GM12878 (cell line): ENCODE measurements around the gene C1orf52. TPM values are rescaled to one million over a fixed set of nuclear protein-coding genes. Genes with fewer than 3 reads are reported as not detected.

Source experiments
- ASH2L ChIP-seq: fragments of 300-600, 200-600 bp; sonication (generic); IDR thresholded peaks from 2 replicates; pipeline ENCODE4 v1.6.1; 2017; ENCODE audit warnings: low read depth, mild to moderate bottlenecking, borderline replicate concordance
- BHLHE40 ChIP-seq, 2 experiments: fragments of 450-650 bp in 1 of 2; IDR thresholded peaks; 2 replicates each; pipeline ENCODE4 v1.6.1; 2011 to 2017; ENCODE audit warnings: low read depth in 2 of 2, borderline replicate concordance in 1 of 2, improper control_type of control experiment in 1 of 2, low read length in 1 of 2, mild to moderate bottlenecking in 1 of 2
- CHD1 ChIP-seq: IDR thresholded peaks from 2 replicates; pipeline ENCODE4 v1.6.1; 2012; ENCODE audit warnings: low read depth, low read length, improper control_type of control experiment
- EP300 ChIP-seq, 2 experiments: fragments of 150-350 bp in 1 of 2; IDR thresholded peaks; 2 replicates each; pipeline ENCODE4 v1.6.1; 2011 to 2012; ENCODE audit warnings: low read depth in 2 of 2, low read length in 2 of 2, borderline replicate concordance in 1 of 2, improper control_type of control experiment in 1 of 2, inconsistent platforms in 1 of 2; ENCODE audit not compliant: control insufficient read depth in 1 of 2
- HCFC1 ChIP-seq: fragments of 150-350 bp; IDR thresholded peaks from 2 replicates; pipeline ENCODE4 v1.6.1; 2014; ENCODE audit warnings: low read length
- MTA2 ChIP-seq: fragments of 450-650 bp; IDR thresholded peaks from 2 replicates; pipeline ENCODE4 v1.6.1; 2016; ENCODE audit warnings: low read depth, mild to moderate bottlenecking, moderate library complexity
- NR2C1 ChIP-seq: fragments of 450-650 bp; IDR thresholded peaks from 2 replicates; pipeline ENCODE4 v1.6.1; 2017; ENCODE audit warnings: antibody characterized with exemption, mild to moderate bottlenecking, moderate library complexity
- POU2F2 ChIP-seq: IDR thresholded peaks from 3 replicates; pipeline ENCODE4 v1.6.1; 2011; ENCODE audit warnings: low read depth, mild to moderate bottlenecking, low read length, borderline replicate concordance
- RAD51 ChIP-seq: fragments of 450-650 bp; IDR thresholded peaks from 2 replicates; pipeline ENCODE4 v1.6.1; 2016; ENCODE audit warnings: moderate library complexity, mild to moderate bottlenecking, inconsistent platforms
- SMAD5 ChIP-seq: IDR thresholded peaks from 2 replicates; pipeline ENCODE4 v1.6.1; 2016; ENCODE audit warnings: antibody characterized with exemption, low read depth
- ZNF207 ChIP-seq: fragments of 450-650 bp; IDR thresholded peaks from 2 replicates; pipeline ENCODE4 v1.6.1; 2014; ENCODE audit warnings: antibody characterized with exemption, mild to moderate bottlenecking, borderline replicate concordance
- polyA plus RNA-seq, 11 experiments: library from polyadenylated mRNA; depleted of rRNA in 4 of 11; unstranded in 6 of 11; stranded (reverse) in 5 of 11; fragments of >200 nt; fragmentation: Nextera tagmentation in 4 of 11; fragmentation: Illumina TruSeq in 1 of 11; extraction: Ambion mirVana in 4 of 11; extraction: Trizol in 1 of 11; gene quantifications; 1 replicate in 1 of 11; 2 replicates in 10 of 11; pipeline versions ENCODE4 v1.2.1 to v1.2.3, GENCODE V29; 2011 to 2016; ENCODE audit warnings: inconsistent platforms in 2 of 11, missing spikeins in 2 of 11, low read depth in 1 of 11
- total RNA-seq, 4 experiments: library from RNA; depleted of rRNA in 3 of 4; stranded (reverse); fragments of >200 nt in 3 of 4; fragmentation: Illumina TruSeq in 1 of 4; extraction: Trizol in 1 of 4; gene quantifications; 2 replicates each; pipeline versions ENCODE4 v1.2.1 to v1.2.3, GENCODE V29; 2013 to 2021
- TF ChIP-seq, protein P1 (sequence below): fragments of 450-650 bp; IDR thresholded peaks from 2 replicates; pipeline ENCODE4 v1.6.1; 2018; ENCODE audit warnings: mild to moderate bottlenecking, low read depth, moderate library complexity; ENCODE audit not compliant: partially characterized antibody
- TF ChIP-seq, protein P2 (sequence below): IDR thresholded peaks from 2 replicates; pipeline ENCODE4 v1.6.1; 2011; ENCODE audit warnings: borderline replicate concordance, low read depth, mild to moderate bottlenecking, moderate library complexity, mixed read lengths, low read length; ENCODE audit not compliant: insufficient read depth; ENCODE audit errors: extremely low read length
- TF ChIP-seq, protein P3 (sequence below): fragments of 450-650 bp; formaldehyde crosslinking; IDR thresholded peaks from 2 replicates; pipeline ENCODE4 v1.5.0; 2022; ENCODE audit warnings: mild to moderate bottlenecking, missing genetic modification characterization
- TF ChIP-seq, protein P4 (sequence below): IDR thresholded peaks from 2 replicates; pipeline ENCODE4 v1.6.1; 2012; ENCODE audit warnings: low read depth, low read length, improper control_type of control experiment
- TF ChIP-seq, protein P5 (sequence below): fragments of 450-650 bp; IDR thresholded peaks from 2 replicates; pipeline ENCODE4 v1.6.1; 2017; ENCODE audit warnings: mild to moderate bottlenecking
- TF ChIP-seq, protein P6 (sequence below): IDR thresholded peaks from 2 replicates; pipeline ENCODE4 v1.6.1; 2011; ENCODE audit warnings: mild to moderate bottlenecking, low read depth, low read length, moderate library complexity; ENCODE audit not compliant: insufficient replicate concordance

The C1orf52 gene
- total and polyA plus RNA-seq, 10 of the 15 experiments (the other 5 are each of a cell fraction or from before 2014, with no cell fraction given): 9.4 to 39.5 (median 17.6) TPM

DNA sequence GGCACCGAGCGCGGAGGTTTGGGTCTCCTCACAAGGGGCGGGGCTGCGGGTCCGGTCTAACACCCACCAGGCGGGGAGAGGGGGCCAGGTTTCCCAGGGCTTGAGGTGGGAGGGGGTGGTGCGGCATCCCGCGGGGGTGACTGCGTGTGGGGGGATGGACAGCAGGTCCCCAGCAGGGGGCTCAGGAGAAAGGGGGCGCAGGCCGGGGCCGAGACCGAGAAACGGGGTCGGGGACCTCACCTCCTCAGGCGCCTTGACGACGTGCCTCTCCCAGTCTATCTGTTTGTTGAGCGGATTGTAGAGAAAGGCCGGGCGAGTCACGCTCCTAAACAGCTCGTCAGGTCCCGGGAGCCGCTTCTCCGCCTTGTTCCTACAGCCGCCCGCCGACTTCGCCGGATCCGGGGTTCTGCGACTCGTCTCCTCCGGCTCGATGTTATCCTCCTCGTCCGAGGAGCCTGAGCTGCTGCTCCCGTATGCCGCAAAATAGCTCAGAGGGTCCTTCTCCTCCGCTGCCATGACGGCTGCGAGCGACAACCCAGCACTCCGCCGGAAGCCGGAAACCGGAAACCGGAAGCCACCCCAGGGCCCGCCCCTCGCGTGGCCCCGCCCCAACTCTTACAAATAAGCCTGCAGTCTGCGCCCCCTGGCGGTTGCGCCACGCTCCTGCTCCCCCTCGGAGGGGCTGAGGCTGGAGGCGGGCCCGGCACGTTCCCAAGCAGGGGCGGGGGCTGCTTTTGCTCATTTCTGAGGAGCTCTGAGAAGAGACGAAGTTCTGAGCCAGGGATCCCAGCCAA lies at the start of gene C1orf52 (continued):
- TF ChIP-seq, protein P1, sequence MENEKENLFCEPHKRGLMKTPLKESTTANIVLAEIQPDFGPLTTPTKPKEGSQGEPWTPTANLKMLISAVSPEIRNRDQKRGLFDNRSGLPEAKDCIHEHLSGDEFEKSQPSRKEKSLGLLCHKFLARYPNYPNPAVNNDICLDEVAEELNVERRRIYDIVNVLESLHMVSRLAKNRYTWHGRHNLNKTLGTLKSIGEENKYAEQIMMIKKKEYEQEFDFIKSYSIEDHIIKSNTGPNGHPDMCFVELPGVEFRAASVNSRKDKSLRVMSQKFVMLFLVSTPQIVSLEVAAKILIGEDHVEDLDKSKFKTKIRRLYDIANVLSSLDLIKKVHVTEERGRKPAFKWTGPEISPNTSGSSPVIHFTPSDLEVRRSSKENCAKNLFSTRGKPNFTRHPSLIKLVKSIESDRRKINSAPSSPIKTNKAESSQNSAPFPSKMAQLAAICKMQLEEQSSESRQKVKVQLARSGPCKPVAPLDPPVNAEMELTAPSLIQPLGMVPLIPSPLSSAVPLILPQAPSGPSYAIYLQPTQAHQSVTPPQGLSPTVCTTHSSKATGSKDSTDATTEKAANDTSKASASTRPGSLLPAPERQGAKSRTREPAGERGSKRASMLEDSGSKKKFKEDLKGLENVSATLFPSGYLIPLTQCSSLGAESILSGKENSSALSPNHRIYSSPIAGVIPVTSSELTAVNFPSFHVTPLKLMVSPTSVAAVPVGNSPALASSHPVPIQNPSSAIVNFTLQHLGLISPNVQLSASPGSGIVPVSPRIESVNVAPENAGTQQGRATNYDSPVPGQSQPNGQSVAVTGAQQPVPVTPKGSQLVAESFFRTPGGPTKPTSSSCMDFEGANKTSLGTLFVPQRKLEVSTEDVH: peak; percentile 27
- TF ChIP-seq ASH2L (no peak), BHLHE40 (IDR thresholded peaks at IDR 0.05; ENCODE audit: borderline replicate concordance in 1 of 2, low read depth in 2 of 2, low read length in 1 of 2) (peak; percentile 96 to 98), POU2F2 (peak; percentile 76; the same call in 1 of the 3 replicates), MTA2 (no peak), RAD51 (no peak), NR2C1 (no peak), CHD1 (no peak), EP300 (IDR thresholded peaks at IDR 0.05; ENCODE audit: borderline replicate concordance in 1 of 2, control insufficient read depth in 1 of 2, low read depth in 2 of 2, low read length in 2 of 2) (no peak), ZNF207 (no peak), HCFC1 (peak; percentile 44), SMAD5 (peak; percentile 80; the same call in 1 of the 2 replicates)
- TF ChIP-seq, protein P2, sequence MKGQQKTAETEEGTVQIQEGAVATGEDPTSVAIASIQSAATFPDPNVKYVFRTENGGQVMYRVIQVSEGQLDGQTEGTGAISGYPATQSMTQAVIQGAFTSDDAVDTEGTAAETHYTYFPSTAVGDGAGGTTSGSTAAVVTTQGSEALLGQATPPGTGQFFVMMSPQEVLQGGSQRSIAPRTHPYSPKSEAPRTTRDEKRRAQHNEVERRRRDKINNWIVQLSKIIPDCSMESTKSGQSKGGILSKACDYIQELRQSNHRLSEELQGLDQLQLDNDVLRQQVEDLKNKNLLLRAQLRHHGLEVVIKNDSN: no peak
- TF ChIP-seq, protein P3, sequence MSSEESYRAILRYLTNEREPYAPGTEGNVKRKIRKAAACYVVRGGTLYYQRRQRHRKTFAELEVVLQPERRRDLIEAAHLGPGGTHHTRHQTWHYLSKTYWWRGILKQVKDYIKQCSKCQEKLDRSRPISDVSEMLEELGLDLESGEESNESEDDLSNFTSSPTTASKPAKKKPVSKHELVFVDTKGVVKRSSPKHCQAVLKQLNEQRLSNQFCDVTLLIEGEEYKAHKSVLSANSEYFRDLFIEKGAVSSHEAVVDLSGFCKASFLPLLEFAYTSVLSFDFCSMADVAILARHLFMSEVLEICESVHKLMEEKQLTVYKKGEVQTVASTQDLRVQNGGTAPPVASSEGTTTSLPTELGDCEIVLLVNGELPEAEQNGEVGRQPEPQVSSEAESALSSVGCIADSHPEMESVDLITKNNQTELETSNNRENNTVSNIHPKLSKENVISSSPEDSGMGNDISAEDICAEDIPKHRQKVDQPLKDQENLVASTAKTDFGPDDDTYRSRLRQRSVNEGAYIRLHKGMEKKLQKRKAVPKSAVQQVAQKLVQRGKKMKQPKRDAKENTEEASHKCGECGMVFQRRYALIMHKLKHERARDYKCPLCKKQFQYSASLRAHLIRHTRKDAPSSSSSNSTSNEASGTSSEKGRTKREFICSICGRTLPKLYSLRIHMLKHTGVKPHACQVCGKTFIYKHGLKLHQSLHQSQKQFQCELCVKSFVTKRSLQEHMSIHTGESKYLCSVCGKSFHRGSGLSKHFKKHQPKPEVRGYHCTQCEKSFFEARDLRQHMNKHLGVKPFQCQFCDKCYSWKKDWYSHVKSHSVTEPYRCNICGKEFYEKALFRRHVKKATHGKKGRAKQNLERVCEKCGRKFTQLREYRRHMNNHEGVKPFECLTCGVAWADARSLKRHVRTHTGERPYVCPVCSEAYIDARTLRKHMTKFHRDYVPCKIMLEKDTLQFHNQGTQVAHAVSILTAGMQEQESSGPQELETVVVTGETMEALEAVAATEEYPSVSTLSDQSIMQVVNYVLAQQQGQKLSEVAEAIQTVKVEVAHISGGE: no peak
- TF ChIP-seq, protein P4, sequence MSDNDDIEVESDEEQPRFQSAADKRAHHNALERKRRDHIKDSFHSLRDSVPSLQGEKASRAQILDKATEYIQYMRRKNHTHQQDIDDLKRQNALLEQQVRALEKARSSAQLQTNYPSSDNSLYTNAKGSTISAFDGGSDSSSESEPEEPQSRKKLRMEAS: peak; percentile 63
- TF ChIP-seq, protein P5, sequence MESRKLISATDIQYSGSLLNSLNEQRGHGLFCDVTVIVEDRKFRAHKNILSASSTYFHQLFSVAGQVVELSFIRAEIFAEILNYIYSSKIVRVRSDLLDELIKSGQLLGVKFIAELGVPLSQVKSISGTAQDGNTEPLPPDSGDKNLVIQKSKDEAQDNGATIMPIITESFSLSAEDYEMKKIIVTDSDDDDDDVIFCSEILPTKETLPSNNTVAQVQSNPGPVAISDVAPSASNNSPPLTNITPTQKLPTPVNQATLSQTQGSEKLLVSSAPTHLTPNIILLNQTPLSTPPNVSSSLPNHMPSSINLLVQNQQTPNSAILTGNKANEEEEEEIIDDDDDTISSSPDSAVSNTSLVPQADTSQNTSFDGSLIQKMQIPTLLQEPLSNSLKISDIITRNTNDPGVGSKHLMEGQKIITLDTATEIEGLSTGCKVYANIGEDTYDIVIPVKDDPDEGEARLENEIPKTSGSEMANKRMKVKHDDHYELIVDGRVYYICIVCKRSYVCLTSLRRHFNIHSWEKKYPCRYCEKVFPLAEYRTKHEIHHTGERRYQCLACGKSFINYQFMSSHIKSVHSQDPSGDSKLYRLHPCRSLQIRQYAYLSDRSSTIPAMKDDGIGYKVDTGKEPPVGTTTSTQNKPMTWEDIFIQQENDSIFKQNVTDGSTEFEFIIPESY: 0 out of 2 replicates have a peak, but pooled peaks have one; percentile 46
- TF ChIP-seq, protein P6, sequence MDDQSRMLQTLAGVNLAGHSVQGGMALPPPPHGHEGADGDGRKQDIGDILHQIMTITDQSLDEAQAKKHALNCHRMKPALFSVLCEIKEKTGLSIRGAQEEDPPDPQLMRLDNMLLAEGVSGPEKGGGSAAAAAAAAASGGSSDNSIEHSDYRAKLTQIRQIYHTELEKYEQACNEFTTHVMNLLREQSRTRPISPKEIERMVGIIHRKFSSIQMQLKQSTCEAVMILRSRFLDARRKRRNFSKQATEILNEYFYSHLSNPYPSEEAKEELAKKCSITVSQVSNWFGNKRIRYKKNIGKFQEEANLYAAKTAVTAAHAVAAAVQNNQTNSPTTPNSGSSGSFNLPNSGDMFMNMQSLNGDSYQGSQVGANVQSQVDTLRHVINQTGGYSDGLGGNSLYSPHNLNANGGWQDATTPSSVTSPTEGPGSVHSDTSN: peak; percentile 35
